T follicular helper cell (primary cell): ENCODE measurements around the gene TSPAN32.

Experiments used
- DNase-seq: peaks from one replicate; pipeline ENCODE4 v3.0.0-alpha.2; 2020; ENCODE audit warnings: low read depth

The TSPAN32 gene

DNA sequence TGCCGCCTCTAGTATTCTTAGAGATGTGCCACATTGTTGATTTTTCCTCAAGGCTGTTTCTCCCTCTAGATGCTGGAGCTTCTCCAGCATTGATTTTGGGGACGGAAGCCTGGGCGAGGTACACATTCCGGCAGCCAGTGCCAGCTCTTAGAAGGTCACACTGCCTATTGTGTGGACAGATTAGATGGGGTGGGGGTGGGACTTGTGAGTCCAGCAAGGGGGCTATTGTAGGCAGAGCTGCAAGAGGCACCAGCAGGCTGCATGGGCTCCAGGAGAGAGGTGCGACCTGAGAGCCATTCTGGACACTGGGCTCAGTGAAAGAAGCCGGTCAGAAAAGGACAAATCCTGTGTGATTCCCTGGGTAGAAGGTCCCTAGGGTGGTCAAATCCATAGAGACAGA is 12.5 kb upstream of the TSPAN32 start:
- no peak for DNase-seq

DNA sequence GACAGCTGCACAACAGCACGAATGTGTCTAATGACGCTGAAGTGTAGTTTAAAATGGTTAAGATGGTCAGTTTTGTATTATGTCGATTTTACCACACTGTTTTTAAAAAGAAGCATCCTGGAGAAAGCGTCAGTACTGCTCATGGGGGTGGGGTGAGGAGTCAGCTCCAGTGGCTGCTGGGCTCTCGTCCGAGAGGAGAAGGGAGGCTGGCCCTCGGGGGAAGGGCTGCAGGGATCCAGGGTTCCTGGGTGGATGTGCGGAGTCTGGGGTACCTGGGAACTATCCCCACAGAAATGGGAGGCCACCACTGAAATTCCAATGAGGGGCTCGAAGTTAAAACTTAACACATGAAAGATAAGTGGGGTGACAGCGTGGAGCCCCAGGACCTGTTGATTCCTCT is 12.0 kb upstream of the TSPAN32 start:
- DNase-seq, result no peak

DNA sequence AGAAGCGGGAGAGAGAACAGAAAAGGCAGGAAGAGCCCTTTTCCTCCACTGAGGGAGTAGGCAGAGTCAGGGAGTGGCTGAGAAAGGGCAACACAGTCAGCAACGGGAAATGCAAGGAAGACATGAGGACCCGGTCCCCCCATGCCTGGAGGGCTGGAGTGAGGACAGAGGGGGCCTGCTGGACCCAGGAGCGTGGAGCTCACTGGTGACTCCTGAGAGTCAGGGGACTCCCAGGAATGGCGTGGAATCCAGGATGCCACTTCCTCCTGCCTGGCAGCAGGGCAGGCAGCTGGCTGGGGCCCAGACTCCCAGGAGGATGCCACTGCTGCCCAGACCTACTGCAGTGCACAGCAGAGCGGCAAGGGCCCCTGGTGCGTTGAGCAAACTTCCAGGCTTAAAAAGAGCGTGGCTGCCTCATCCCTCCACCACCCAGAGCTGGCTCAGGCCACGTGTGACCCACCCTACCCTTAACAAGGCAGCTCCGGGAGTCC is 11.4 kb upstream of the TSPAN32 start:
- no peak for DNase-seq

DNA sequence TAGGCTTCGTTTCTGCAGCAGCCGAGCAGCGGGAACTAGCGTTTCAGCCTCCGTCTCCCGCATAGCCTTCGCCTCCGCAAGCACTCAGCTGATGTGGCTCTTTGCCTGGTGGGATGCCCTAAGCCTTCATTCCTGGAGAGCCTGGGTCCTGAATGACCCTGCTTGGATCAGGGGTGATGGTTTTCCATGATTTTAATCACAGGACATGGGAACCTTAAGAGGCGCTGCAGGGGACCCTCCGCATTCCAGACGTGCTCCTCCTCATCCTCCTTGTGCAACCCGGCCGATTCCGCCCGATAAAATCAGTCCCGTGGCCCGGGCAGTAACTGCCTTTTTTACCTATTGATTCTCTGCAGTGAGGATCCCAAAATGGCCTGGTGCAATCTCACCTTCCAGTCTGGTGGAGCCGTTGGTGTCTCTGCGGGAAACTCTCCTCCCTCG is 8.3 kb upstream of the TSPAN32 start:
- no peak for DNase-seq

DNA sequence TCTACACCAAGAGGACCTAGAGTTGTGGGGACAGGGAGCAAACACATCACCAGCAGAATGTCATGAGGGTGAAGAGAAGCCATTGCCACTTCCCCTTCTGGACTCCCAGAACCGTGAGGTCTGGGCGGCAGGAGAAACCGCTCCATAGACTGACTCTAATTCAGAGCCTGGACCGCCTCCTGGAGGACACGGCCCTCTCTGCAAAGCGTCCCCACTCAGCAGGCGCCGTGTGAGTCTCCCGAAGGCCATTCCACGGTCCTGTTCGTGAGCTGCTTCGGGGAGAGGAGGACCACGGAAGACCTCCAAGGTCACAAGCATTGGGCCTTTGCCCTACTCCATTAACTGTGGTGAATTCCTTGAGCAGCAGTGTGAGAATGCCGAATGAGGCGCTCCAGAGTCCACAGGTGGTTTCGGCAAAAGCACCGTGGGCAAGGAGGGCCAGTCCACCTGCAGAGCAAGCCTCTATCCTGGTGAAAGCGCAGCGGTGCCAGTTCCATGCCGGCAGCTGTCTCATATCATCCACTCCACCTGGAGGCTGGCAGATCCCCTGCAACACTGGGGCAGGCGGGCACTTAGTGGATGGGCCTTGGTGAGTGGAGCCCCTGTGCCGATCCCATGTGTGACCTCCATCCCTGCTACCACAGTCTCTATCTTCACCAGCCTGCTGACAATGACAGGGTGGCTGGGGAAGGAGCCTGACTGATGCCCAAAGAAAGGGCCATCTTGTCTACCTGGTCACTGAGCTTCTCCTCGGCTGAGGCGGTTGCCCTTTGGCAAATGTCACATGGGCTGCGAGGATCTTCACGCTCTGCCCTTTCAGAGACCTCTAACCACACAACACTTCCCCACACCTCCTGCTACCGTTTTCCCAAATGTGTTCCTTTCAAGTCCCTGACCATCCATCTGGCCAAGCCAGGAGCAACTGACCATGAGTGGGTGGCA is 7.6 kb upstream of the TSPAN32 start:
- DNase-seq, result no peak

DNA sequence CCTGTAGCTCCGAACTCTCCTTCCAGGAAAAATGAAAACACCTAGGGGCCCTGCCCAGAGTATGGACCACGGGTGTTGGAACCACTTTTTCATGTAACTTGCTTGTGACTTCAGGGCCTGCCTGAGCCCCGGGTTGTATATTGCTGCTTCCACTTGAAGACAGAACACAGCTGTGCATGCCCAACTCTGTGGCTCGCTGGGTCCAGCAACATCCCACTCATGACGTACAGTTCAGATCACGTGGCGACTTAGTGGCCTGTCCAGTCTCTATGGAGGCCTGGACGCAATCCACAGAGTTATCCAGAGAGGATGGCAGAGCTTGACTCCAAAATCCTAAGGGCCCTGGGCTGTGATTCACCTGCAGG is 6.9 kb upstream of the TSPAN32 start:
- DNase-seq, result no peak

DNA sequence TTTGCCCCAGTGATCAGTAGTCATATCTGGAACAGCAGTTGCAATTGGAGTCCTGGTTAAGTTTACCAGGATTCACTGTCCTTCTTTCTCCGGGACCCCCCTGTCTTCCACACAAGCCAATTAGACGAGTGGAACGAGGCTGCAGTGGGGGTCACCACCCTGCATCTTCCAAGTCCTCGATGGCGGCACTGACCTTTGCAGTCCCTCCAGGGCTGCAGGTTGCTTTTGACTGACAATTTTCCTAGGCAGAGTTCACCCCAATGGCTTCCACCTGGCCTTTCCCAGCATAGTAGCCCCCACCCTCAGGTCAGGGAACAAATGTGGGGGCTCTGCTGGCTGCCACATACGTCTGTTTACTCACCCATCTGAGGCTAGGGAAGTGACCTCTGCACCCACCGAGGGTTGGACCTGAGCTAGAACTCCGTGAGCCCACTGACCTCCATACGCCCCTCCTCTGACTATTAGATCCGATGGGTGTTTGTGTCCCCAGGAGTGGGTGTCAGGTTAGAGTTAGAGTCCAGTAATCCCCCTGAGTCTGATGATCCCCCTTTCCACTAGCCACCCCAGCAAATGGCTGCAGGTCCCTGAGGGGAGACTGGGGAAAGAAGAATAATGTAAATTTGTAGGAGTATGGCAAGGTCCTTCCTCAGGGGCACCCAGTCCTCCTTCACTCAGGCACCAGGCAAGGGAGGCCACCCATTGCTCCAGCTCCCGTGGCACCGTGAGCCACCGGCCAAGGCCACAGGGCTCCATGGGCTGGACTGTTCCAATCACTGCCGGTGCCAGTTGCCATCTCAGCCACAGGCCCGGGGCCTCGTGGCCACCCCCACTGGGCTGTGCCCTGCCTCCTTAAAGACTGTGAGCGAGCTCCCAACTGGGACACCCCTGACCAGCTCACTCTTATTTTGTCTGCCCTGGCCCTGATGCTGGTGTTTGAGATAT is 5.6 kb upstream of the TSPAN32 start:
- DNase-seq, result no peak

DNA sequence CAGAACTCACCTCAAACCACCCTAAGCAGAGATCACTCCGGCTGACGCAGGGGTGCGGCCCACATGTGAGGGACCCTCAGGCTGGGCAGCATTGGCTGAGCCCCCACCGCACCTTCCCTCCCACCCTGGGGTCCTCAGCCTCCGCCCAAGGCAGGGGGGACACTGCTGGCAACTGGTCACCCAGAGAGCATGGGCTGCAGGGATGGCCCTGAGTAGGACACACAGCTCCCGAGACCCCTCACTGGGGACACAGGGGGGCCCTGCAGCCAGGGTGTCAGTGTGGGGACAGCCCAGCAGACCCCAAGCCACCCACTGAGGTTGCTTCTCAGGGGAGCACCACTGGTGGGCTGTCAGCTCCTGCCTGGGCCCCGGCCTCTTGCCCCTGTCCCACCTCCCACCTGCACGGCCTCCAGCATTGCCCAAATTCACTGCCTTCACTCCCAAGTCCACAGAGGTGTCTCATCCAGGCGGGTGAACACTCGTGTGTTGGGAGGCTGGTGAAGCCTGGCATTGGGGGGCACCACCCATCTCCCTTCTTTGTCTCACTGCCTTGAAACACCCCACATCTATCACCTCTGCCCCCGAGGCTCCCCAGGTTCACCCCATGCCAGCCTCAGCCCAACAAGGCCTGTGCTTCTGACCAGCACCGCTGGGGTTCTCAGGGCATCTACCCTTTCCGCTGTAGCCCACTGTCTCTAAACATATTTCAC is 4.7 kb upstream of the TSPAN32 start:
- no peak for DNase-seq

DNA sequence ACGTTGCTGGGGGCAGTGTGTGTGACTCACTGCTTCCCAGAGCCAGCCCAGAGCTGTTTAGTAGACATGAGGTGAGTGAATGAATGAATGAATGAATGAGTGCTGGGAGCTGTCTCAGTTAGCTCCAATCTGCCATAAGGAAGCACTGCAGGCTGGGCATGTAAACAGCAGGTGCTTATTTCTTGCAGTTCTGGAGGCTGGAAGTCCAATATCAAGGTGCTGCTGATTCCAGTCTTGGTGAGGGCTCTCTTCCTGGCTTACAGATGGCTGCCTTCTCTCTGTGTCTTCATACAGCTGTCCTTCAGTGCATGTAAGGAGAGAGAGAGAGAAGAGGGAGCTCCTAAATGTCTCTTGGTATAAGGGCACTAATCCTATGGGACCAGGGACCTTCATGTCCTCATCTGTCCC is 4.2 kb upstream of the TSPAN32 start:
- DNase-seq, result no peak

DNA sequence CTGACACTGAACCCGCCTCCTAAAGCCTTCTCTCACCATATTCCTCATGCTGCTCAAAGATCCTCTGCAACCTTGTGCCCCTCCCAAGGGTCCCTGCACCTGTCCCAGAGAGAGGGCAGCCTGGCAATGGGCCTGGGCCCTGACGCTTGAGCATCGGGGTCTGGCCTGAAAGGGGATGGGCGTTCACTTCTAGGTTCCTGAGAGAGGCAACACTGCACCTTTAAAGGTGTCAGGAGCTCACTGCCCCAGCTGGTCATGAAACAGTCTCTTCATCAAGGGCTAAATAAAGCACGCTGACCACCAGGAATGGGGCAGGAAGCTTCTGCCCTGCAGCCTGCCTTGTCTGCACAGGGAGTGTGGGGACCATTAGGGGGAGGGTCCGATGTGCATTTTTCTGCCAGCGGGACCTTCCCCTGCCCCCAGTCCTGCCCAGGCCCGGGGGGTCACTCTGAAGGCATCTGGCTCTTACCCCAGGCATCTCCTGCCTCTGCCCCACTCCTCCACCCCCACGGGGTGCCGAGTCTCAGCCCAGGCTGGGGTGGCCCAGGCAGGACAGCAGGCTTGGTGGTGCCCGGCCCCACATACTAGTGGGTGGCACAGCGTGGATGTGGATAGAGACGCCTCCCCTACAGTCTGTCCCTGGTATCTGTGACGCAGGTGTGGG is 3.5 kb upstream of the TSPAN32 start:
- DNase-seq, result no peak

DNA sequence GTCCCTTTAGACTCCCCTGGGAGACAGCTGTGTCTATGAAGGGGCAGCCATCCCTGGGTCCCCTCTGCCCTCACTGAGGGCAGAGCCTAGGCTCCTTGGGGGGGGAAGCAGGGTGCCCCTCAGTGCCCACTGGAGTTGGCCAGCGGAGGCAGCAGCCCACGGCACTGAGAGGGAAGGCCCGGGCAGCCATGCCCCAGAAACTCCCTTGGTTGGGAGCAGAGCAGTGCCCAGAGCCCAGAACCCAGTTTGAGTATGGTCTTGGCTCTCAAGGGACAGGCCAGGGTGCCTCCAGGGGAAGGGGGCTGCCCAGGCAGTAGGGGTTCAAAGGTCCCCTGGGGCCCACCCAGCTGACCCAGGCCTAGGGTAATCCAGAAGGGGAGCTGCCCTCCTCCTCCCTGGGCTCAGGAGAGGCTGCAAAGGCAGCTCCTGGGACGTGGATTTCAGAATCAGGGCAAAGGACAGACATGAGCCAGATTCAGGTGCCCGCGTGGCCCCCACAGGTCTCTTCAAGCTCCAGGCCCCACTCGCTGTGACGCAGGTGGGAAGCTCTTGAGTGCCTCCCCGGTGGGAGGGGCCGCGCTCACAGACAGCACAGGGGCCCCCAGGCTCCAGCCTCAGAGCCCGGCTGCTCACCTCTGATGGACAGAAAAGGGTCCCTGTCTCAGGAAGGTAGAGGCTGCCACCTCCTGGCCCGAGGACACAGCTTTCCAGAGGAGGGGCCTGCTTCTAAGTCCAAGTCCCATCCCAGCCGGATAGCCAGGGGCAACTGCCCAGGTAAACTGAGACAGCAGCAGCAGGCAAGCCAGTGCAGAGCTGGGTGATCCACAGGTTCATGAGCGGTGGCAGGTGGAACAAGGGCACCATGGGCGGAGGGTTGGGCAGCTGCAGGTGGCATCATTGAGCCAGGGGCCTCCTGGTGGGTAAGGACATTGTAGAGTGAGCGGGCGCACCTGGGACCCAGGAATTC is 2.7 kb upstream of the TSPAN32 start:
- no peak for DNase-seq

DNA sequence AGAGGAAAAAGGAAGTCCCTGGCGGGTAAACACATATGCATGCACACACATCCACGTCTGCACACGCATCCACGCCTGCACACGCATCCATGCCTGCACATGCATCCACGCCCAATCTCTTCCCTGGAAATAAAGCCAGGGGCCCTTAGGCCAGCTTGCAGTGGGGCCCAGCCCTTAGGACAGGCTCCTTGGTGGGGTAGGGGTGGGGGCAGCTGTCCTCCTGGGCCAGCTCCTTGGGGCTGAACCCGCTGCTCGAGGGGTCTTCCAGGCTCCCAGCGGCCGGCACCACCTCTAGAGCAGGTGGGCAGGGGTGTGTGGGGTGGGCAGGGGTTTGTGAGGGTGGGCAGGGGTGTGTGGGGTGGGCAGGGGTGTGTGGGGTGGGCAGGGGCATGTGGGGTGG is 2.0 kb upstream of the TSPAN32 start:
- no peak for DNase-seq

DNA sequence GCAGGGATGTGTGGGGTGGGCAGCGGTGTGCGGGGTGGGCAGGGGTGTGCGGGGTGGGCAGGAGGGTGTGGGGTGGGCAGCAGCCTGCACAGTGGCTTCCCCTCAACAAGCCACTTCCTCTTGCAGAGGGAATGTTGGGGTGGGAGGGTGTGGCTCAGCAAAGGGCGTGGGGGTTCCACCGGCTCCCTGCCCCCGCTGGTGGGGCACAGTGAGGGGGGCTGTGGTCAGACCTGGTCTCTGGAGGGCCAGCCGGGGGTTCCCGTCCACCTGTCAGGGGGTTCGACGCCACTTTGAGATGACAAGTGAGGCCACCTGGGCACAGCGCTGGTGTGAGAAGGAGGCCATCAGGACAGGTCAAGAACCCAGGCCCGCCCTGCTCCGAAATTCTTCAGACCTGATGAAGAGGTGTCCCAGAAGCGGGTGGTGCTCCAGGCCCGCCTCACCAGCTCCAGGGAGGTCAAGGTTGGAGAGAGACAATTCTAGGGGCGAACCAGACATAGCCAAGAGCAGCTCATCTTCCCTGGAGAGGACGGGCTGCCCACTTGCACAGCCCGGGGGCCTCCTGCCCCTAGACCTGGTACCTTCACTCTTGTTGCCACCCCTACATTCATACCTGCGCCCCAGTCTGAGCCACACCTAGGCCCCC is 1.4 kb upstream of the TSPAN32 start:
- no peak for DNase-seq

DNA sequence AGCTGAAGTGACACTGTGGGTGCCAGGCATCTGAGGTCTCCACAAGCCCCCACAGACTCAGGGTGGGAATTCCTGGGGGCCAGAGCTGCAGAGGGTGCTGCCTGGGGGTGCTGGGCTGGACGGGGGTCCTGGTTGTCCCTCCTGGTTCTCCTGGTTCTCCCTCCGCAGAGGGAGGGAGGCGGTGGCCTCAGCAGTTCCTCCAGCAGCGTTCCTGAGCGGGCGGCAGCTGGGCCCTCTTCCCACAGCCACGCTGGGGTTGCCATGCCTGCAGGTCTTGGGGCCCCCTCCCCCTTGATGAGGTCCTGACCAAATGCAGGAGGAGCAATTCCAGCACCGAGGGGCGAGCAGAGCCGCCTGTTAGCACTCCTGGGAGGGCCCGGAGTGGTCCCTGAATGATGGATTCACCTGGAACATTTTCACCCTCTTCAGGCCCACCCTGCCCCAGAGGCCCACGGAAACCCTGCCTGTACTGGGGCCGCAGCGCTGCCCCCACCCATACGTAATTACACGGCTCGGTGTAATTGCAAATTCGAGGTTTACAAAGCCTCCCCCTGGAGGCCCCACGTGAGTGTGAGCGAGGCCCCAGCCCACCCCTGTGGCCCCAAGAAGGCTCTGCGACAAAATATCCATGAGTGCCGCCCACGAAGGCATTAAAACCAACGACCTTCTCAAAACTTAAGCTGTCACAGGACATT is 730 bp upstream of the TSPAN32 start:
- no peak for DNase-seq

DNA sequence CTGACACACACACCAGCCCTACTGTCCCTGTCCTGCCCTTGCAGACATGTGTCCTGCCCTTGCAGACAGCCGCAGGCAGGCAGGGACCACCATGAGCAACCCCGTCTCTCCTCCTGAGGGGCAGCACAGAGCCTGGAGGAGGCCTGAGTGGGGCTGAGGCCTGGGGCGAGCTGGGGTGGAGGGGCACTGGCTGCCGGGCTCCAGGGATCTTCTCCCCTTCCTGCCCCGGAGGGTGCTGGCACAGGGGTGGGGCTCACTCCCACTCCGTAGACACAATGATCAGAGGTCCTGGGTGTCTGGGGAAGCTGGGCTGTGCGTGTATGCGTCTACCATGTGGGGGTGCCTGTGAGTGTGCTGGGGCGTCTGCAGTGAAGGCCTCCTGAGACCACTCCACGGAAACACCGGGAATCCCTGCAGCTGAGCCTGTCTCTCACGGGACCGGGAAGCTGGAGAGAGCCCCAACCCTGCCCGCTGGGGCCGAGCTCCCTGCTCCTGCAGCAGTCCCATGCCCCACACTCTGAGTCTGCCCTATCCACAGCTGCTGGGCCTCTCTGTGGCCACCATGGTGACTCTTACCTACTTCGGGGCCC is 588 bp downstream of the TSPAN32 start:
- DNase-seq, result no peak

DNA sequence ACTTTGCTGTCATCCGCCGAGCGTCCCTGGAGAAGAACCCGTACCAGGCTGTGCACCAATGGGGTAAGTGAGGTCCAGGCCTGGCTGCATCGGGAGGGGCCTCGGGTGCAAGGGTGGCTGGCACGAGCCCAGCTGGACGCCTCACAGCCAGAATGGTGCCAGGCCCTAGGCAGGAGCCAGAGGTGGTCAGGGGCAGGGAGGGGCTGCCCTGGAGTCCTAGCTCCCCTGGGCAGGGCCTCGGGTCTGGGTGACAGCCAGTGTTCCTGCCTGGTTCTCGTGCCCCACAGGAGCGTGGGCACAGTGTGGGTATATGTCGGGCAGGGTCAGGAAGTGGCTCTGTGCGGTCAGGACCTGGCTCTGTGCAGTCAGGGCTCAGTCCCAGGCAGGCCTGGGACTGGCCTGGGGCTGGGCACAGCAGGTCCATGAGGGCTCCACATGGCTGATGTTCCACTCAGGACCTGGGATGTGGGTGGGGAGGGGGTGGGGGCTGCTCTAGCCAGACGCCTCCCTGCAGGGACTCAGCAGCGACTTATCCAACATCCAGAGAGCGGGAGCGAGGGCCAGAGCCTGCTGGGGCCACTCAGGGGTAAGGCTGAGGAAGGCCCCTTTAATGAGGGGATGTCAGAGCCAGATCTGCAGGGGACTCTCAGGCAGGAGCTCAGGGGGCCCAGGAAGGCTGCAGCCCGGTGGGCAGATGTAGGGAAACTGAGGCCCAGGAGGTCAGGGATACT is 1.2 kb downstream of the TSPAN32 start:
- no peak for DNase-seq

DNA sequence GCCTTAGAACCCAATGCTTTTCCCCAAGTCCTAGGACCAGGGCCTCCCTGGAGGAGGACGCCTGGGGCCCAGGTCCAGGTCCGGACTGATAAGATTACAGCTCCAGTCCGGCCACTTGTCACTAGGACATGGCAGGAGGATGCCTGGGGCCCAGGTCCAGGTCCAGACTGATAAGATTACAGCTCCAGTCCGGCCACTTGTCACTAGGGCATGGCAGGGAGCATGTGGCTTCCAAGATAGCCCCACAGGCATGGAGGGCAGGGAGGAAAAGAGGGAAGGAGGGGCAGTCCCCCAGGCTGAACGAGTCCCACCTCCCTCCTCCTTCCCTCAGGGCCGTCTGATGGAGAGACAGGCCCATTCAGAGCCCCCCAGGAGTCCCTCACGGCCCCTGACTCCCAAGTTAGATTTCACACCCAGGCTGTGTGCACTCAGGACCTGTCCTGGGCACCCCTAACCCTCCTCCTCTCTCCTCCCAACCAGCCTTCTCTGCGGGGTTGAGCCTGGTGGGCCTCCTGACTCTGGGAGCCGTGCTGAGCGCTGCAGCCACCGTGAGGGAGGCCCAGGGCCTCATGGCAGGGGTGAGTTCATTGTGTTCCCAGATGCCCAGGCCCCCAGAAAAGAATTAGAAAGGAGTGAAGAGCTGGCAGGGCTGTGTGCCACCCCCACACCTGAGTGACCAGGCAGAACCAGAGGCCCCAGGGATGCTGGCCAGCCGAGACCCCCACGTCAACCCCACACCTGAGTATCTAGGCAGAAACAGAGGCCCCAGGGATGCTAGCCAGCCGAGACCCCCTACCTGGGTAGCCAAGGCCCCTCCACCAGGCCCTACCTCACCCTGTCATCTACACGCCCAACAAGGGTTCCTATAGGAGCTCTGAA is 2.1 kb downstream of the TSPAN32 start:
- no peak for DNase-seq
